Measurements from ENCODE around the gene NDUFB7.
"Not testable (repeated sequence)": the region's sequence is repeated elsewhere in the genome, so short reads cannot be mapped to it uniquely, and the experiment has no call there.

The NDUFB7 gene

DNA sequence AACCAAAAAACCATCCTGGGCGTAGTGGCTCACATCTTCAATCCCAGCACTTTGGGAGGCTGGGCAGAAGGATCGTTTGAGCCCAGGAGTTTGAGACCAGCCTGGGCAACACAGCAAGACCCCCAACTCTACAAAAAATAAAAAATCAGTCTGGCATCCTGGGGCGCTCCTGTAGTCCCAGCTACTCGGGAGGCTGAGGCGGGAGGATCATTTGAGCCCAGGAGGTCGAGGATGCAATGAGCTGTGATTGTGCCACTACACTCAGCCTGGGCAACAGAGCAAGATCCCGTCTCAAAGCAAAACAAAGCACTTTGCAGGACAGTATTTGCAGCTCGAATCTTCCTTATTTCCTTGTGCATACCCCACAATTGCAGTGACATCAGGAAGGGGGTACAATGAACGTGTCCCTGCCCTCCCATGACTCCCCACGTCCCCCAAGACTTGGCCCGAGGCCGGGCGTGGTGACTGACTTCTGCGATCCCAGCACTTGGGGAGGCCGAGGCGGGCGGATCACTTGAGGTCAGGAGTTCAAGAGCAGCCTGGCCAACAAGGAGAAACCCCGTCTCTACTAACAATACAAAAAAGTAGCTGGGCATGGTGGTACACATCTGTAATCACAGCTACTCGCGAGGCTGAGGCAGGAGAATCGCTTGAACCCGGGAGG is 870 bp downstream of the NDUFB7 start:
- DNase-seq, result no peak

DNA sequence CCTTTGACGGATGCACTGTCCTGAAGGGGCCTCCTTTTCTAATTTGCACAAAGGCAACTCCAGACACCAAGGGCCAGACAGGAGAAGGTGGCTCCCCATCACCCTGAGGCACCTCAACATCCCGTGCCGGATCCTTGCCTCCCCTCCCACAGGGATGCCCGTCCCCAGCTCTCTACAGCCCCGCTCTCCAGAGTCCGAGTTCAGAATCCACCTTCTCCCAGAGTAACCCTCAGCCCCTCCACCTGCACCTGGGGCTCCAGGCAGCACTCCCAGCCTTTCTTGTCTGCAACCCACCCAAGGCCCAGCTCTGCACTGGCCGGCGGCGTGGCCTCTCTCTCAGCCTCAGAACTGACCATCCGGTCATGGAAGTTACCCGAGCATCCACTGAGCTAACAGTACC is 4.8 kb downstream of the NDUFB7 start:
- DNase-seq, result no peak

DNA sequence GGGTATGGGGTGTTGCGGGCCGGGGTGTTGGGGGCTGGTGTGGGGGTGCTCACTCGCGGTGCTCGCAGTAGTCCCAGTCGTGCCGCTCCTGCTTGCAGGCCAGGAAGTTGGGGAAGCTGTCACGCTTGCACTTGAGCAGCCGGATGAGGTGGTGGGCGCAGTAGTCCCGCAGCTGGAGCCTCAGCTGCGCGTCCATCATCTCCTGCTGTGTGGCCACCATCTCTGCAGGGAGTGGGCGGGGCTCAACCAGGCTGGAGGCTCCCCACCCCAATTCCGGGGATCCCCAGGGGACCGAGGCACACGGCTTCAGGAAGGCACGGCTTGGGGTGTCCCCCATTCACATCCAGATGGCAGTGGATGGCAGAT is 5.2 kb downstream of the NDUFB7 start:
- DNase-seq, result no peak

DNA sequence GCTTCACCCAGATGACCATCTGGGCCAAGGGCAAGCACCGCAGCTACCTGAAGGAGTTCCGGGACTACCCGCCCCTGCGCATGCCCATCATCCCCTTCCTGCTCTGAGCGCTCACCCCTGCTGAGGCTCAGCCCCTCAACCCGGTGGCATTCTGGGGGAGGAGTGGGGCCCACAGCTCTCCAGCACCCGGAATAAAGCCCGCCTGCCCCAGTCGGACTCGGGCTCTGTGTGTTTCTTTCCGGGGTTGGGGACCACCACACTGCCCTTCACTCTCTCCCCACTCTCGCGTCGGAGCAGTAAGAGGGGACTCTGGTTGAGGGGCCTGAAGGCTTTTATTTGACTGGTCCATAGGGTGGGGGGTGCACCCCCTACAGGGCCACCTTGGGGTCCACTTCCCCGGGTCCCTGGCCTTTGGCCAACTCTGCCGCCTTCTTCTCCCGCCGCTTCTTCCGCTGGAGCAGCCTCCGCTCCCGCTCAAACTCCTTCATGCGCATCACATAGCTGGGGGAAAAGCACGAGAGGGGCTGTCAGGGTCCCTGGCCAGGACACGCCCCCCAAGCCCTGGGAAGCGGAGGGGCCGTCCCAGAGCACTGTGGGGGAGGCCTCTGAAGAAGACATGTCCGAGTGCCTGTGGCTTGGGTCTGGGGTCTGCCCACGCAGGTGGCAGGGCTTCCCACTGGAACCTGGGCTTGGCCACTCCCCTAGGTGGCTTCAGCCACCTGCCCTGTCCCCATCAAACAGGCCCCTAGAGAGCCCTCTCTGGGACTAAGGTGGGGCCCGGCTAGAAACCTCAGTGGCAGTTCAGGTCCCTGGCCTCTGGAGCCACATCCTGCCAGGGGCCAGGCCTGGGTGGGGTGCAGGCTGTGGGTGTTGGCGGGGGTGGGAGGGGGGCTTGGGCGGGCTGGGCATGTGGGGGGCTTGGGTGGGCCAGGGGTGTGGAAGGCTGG is 5.8 kb downstream of the NDUFB7 start:
- no peak for DNase-seq

DNA sequence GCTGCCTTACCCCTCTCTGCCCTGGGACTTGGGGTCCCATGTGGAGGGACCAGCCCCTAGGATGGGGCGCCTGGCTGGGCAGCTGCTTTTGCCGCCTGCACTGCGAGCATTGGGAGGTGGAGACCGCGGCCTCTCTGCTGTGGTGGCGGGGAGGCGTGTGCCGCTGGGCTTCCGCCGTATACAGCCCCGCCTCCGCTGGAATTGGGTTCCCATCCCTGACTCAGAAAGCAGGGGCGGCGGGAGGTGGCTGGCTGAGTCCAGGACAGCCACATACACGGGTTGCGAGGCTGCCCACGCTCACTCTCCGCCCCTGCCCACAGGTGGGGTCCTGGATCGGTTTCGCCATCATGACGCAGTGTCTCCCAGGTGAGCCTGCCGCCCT is 6.6 kb downstream of the NDUFB7 start:
- DNase-seq, result no peak

DNA sequence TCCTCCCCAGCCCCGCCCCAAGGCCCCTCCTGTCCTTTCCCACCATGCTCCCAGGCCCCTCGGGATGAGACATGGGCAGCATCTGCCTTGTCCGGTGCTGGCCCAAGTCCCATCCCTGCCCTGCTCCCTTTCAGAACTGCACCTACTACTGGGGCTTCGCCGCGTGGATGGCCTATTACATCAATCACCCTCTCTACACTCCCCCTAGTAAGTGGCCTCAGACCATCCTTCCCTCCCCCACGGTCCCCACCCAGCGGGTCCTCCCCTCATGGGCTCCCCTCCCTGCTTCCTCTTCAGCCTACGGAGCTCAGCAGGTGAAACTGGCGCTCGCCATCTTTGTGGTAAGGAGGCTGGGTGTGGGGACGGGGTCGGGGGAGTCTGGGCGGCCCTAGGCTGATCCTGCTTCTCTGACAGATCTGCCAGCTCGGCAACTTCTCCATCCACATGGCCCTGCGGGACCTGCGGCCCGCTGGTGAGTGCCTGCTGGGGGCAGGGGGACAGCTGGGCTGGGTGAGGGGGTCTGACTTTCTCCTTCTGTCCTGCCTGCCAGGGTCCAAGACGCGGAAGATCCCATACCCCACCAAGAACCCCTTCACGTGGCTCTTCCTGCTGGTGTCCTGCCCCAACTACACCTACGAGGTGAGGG is 7.1 kb downstream of the NDUFB7 start:
- not testable (repeated sequence) for DNase-seq

DNA sequence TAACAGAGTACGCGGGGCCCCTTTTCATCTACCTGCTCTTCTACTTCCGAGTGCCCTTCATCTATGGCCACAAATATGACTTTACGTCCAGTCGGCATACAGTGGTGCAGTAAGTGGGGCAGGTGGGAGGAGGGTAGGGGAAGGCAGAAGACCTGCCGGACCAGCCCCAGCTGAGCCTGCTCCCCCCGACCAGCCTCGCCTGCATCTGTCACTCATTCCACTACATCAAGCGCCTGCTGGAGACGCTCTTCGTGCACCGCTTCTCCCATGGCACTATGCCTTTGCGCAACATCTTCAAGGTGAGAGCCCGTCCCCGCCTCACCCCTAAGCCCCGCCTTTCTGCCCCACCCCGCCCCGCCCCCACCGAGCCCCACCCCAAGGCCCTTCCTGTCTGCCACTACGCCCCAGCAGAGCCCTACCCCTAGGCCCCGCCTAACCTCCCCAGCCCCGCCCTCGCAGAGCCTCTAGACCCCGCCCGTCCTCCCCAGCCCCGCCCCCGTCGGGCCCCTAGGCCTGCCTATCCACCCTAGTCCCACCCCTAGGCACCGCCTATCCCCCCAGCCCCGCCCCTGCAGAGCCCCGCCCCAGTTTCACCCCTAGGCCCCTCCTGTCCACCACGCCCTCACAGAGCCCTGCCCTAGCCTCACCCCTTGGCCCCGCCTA is 7.7 kb downstream of the NDUFB7 start:
- DNase-seq, result no peak

DNA sequence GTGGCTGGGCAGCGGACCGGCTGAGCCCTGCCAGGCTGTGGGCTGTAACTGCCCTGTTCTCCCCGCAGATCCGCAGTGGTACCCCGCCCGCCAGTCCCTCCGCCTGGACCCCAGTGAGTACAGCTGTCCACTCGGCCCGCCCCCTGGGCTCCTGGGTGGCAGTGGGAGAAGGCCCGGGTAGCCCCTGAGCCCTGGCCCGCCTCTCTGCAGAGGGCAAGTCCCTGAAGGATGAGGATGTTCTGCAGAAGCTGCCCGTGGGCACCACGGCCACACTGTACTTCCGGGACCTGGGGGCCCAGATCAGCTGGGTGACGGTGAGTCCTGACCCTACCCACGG is 8.3 kb downstream of the NDUFB7 start:
- no peak for DNase-seq

DNA sequence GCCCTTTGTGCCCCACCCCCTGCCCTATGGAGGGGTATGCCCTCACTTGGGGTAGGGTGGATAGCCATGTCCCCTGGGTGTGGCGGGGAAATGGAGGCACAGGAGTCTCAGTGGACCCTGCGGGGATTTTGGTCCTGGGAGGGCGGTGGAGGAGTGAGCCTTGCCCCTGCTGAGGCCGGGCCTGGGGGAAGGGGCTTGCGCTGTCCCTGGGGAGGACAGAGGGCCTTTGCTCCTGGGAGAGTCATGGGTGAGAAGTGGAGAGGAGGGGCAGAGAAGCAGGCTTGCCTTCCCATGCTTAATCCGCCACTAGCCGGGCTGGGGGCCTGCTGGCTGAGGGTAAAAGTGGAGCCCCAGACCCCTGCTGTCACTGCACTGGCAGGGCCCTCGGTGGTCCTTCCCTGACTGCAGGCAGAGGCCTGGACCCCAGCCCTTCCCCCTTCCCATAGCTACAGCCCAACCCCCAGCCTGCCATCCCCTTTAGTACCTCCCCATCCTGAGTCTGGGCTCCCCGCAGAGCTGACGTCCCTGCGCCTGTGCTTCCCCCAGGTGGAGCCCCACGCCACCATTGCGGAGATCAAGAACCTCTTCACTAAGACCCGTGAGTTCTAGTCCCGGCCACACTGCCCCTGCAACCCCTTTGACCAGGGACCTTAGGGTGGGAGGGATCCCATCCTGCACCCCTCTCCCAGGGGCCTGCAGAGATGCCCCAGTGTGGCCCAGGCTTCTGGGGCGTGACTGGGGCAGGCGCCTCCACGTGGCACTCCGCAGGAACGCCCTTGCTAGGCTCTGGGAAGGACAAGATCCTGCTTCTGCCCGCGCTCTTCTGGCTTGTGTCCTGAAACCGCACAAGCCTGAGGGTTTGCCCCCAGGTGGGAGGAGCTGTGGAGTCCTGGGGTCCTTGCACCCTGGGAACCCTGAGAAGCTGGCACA is 8.9 kb downstream of the NDUFB7 start:
- DNase-seq, result no peak

DNA sequence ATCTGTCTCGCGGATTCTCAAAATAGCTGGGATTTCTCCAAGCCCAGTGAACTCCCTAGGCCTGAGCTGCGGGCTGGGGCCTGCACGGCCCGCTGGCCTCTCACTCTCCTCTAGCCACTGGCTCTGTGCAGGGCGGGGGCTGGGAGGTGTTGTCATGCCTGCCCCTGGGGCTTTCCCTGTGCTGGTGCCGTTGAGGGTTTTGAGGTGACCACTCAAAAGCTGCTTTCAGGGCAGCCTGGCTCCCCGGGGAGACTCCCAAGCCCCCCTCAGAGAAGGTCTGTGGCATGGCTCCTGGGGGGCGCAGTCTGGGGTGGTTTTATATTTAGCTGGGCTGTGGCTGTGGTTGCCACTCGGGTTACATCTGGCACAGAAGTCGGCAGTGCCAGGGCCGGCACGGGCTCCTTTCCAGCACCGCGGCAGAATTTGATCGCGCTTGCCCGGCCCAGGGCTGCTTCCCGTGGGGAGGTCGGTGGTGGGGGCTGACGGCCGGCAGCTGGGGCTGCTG is 10.0 kb downstream of the NDUFB7 start:
- no peak for DNase-seq

DNA sequence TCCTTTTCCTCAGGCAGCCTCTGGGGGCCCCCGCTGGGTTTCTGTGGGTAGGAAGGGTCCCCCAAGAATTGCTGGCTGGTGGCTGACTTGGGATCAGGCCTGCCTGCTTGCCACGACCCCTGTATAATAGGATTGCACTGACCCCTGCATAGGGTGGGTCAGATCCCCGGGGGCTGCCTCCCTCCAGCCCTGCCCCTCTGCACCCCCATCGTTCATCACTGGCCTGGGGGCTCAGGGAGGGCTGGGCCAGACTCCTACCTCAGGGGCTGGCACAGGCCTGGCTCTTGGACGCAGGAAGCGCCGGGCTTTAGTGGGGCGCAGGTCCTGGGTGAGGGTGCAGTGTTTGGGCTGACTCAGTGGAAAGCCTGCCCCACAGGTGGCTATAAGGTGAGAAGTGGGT is 10.6 kb downstream of the NDUFB7 start:
- no peak for DNase-seq

DNA sequence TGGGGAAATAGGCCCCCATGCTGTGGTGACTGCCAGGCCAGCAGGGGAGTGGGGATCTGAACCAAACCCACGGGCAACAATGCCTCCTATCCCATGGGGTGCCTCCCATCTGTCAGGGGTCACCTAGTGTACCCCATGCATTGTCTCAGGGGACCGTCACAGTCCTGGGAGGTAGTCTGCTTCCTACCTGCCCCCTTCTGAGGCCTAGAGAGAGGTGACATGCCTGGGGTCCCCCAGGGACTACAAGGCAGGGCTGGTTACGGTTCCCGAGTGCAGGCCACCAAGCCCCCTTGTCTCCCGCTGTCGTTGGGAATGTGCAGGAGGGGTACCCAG is 11.1 kb downstream of the NDUFB7 start:
- no peak for DNase-seq

DNA sequence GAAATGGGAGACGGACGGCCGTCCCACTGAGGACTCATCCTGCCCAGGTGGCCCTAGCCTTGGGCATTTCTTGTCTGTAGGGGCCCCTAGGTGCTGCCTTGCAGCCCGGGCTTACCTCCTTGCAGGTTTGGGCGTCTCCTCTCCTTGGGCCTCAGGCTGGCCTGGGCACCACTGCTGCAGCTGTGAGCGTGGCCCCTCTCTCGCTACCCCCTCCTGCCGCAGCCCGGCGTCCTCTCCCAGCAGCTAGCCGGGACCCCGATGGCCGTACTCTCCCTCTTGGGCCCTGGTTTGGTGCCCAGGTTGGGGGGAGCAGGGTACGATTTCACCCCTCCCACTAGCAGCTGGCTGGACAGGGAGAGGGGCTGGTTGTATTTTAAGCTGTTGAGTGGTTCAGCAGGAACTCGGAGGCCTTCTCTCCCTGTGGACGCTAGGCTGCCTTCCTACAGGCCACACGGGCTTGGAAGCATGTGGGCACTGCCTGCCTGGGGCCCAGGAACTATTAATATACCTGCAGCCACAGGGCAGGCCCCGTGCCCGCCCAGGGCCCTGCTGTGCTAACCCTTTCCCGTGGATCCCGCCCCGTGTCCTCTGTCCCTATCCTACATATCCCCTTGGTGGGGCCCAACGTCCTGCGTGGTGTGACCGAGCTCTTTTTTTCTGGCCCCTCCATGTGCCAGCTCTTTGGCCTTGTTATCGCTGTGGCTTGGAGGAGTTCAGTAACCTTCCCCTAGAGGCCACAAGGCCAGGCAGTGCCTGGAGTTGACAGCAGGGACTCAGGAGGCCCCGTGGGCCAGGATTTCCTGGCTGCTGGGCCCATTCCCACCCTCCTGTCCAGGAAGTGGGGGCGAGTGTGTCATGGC is 11.7 kb downstream of the NDUFB7 start:
- DNase-seq, result no peak

DNA sequence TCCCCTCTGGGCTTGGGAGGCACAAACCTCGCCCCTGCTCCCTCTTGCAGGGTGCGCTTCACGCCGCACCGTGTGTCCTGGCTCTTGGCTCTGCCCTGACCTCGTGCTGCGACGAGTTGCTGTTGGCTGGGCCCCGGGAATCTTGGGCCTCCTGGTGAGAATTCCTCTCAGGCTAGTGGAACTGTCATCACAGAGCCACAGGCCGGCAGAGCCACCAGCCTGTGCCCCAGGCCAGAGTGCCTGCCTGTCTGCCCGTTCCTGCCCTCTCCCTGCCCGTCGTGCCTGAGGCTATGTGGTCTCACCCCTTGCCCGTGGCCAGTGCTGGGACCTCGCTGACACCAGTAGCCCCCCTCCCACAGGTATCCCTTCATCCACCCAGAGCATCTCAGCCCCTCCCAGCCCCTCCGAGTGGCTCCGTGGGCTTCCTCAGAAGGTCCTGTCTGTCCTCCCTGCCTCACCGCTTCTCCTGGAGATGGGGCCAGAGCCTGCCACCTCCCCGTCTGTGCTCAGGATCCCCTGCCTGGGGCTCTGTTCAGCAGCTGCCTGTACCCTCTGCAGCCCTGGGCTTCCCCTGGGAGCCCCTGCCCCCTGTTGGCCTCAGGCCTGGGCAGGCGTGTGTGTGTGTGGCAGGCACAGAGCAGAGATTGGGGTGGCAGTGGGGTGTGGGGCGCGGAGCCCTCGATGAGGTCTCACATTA is 13.3 kb downstream of the NDUFB7 start:
- no peak for DNase-seq

DNA sequence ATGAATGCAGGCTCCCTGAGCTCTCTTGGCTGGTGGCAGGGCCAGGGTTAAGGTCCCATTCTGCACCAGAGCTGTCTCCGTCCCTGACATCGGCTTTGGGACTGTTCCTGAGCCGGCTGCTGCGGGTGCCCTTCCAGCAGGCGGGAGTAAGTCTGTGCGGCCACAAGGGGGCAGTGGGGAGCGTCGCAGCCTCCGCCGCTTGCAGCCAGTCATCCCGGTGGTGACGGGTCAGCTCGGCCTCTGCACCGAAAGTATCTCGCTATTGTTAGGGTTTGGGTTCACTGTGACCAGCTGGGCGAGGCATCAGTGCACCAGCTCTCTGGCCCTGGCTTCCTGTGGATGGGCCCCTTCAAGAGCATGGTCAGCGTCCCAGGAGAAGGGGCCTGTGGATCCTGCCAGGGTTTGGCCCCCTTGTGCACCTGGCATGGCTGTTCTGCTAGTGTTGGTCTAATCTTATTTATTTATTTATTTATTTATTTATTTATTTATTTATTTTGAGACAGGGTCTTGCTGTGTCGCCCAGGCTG is 15.1 kb downstream of the NDUFB7 start:
- DNase-seq, result peak; percentile 49

DNA sequence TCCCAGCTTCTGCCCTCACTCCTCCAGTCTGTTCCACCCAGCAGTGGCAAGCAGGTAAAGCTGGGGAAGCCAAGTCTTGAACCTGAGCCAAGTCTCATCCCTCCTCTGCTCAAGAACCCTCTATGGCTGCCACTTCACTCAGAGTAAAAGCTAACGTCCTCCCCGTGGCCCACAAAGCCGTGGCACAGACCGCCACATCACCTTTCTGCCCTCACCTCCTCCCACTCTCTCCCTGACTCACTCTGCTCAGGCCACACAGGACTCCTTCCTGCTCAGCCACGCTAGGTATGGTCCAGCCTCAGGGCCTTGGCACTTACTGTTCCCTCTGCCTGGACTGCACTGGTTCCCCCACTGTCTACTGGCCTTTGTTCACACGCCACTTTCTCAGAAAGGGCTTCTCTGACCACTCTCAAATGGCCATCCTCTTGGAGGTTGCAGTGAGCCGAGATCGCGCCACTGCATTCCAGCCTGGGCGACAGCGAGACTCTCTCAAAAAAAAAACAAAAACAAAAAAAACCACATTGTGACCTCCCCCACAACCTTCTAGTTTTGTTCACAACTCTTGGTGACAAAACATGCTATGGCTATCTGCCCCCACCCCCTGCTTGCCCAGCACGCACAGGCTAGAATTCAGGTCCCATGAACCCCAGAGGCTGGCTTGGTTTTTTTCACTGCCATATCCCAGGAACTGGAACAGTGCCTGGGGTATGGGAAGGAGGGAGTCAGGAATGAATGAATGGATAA is 15.8 kb downstream of the NDUFB7 start:
- DNase-seq, result no peak

DNA sequence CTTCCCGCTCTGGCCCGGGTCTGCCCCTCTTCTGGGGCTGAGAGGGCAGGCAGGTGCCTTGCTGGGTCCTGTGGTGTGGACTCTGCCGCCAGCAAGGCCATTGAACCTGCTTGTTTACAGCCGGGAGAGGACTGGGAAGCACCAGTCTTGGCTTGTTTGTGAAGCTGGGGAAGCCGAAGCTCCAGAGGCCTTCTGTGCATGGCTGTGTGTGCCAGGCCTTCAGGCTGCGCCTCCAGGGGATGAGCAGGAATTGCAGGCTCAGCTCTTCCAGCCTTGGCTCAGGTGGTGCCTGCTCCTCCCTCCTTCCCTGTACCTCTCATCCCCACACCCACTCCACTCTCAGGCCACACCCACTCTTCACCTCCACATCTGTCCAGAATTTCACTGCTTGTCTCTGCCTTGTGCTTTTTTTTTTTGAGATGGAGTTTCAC is 17.5 kb downstream of the NDUFB7 start:
- DNase-seq, result peak; percentile 89

DNA sequence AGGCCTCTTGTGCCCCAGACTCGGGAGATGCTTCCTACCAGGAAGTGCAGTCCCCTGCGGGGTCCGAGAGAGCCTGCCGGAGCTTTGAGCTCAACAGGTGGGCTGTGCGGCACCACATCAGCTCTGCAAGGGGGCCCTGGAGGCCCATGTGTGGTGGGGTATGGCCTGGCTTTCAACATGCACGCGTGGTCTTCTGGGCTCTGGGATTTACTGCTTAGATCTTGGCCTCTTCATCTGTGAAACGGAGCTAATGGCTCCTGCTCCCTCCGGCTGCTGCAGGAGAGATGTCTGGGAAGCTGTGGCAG is 18.0 kb downstream of the NDUFB7 start:
- no peak for DNase-seq

DNA sequence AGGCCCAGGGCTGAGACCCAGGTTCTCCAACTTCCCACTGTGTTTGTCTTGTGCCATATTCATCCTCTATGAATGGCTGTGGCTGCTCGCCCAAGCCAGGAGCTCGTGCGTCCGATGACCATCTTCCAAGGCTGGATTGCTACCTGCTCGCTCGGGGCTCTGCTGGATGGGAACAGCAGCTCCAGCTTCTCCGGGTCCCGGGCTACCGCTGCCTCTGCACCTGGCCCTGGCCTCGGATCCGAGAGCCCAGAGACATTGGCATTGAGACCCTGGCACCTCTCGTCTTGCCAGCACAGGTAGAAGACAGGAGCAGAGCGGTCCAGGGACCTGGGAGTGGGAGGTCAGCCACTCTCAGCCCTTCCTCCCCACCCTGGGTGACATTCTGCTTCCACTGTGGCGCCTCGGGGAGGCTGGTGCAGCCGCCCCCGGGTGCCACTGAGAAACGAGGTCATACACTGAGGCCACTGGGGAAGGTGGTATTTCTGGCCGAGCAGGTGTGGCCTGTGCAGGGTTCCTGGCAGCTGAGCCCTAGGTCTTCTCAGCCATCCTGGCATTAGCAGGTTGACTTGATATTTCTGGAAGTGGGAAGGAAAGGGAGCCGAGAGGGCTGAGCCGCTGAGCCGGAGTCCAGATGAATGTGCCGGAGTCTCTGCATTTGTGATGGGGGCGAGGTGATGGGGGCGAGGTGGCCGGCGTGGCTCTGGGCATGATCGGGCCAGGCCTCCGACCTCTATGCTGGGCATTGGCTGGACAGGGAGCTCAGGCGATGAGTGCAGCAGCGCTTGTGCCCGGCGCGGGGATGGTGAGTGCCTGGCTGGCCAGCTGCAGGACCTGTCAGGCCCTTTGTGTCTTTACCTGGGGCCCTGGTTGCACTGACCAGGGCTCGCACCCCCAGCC is 18.6 kb downstream of the NDUFB7 start:
- no peak for DNase-seq

Data from NCI-H2029 (cell line).